ENCODE measurements around the gene PAIP2B. TPM values are rescaled to one million over a fixed set of nuclear protein-coding genes. Genes with fewer than 3 reads are reported as not detected.

The PAIP2B gene
- total RNA-seq, 1 experiment from 2014 or later, result 17.7 TPM

DNA sequence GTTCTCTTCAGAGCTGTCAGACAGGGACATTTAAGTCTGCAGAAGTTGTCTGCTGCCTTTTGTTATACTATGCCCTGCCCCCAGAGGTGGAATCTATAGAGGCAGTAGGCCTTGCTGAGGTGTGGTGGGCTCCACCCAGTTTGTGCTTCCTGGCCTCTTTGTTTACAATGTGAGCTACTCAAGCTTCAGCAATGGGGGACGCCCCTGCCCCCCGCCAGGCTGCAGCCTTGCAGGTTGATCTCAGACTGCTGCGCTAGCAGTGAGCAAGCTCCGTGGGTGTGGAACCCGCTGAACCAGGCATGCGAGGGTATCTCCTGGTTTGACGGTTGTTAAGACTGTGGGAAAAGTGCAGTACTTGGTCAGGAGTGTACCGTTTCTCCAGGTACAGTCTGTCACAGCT, 24.0 kb upstream of the PAIP2B start:
- TF ChIP-seq, protein P1, sequence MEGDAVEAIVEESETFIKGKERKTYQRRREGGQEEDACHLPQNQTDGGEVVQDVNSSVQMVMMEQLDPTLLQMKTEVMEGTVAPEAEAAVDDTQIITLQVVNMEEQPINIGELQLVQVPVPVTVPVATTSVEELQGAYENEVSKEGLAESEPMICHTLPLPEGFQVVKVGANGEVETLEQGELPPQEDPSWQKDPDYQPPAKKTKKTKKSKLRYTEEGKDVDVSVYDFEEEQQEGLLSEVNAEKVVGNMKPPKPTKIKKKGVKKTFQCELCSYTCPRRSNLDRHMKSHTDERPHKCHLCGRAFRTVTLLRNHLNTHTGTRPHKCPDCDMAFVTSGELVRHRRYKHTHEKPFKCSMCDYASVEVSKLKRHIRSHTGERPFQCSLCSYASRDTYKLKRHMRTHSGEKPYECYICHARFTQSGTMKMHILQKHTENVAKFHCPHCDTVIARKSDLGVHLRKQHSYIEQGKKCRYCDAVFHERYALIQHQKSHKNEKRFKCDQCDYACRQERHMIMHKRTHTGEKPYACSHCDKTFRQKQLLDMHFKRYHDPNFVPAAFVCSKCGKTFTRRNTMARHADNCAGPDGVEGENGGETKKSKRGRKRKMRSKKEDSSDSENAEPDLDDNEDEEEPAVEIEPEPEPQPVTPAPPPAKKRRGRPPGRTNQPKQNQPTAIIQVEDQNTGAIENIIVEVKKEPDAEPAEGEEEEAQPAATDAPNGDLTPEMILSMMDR (conservative IDR thresholded peaks at IDR 0.05), result 0 out of 3 replicates have a peak, but pooled peaks have one; percentile 16
- Mint-ChIP-seq H3K27me3 (ENCODE audit: low read depth) (peaks cover 12% of the 10 kb centered on the region), H3K36me3 (ENCODE audit: insufficient read depth in 1 of 3, low read depth in 3 of 3) (peaks cover 0 to 7% (median 4%) of the 10 kb centered on the region in 3 experiments; a peak in 6 of 7 replicates), H3K4me1 (peaks cover 0 to 3% of the 10 kb centered on the region in 2 experiments; a peak in 1 of 4 replicates), H3K27ac (no peak overlapping the region), H3K9me3 (peaks cover 19 to 30% of the 10 kb centered on the region in 2 experiments), H3K4me3 (no peak overlapping the region)
- H3K56ac ChIP-seq (ENCODE audit: insufficient read length, low read depth, low read length), result no peak overlapping the region
- no peak overlapping the region for H4K5ac ChIP-seq (ENCODE audit: insufficient read length, low read depth, low read length)
- no peaks in the 10 kb centered on the region for H4K20me1 ChIP-seq (ENCODE audit: control insufficient read depth, insufficient read depth, insufficient read length)
- H3T11ph ChIP-seq (ENCODE audit: low read length), result no peak overlapping the region
- no peaks in the 10 kb centered on the region for H3K79me2 ChIP-seq (ENCODE audit: insufficient read depth, low read length)
- no peak overlapping the region for H2BK20ac ChIP-seq (ENCODE audit: low read depth, low read length, poor library complexity, severe bottlenecking)
- WGBS (ENCODE audit: extremely low coverage, insufficient read length, low lambda C conversion rate), result no CpG with 5 or more reads among the region's 8 CpGs
- H2BK15ac ChIP-seq (ENCODE audit: low read depth, low read length), result no peak overlapping the region
- no peak overlapping the region for H3K9ac ChIP-seq (ENCODE audit: extremely low read depth, insufficient read length, low read length)
- H3K4me1 ChIP-seq (ENCODE audit: insufficient read depth, low read length), result no peaks in the 10 kb centered on the region; the same call in 1 of the 2 replicates
- H2AFZ ChIP-seq (ENCODE audit: low read length), result no peak overlapping the region
- H2BK120ac ChIP-seq (ENCODE audit: low read depth, low read length, poor library complexity, severe bottlenecking), result no peak overlapping the region
- H3K18ac ChIP-seq (ENCODE audit: insufficient read length, low read depth, low read length), result no peak overlapping the region
- H3K4me2 ChIP-seq (ENCODE audit: insufficient read depth, insufficient read length, low read length), result no peak overlapping the region
- H3K9me3 ChIP-seq (ENCODE audit: control insufficient read depth, low read depth, low read length), result no peaks in the 10 kb centered on the region
- no peak overlapping the region for H4K91ac ChIP-seq (ENCODE audit: insufficient read length, low read depth, low read length)
- H3K23ac ChIP-seq (ENCODE audit: insufficient read length, low read depth, low read length), result no peak overlapping the region
- no peak overlapping the region for H3K27ac ChIP-seq (ENCODE audit: insufficient read length, low read depth, low read length)
- H3K79me1 ChIP-seq (ENCODE audit: insufficient read depth, low read depth, low read length, poor library complexity, severe bottlenecking), result no peaks in the 10 kb centered on the region
- no peak overlapping the region for H2AK5ac ChIP-seq (ENCODE audit: insufficient read length, low read length)
- H3K14ac ChIP-seq (ENCODE audit: insufficient read depth, low read length), result no peak overlapping the region
- H2BK12ac ChIP-seq (ENCODE audit: insufficient read length, low read depth, low read length), result no peak overlapping the region
- H3K23me2 ChIP-seq (ENCODE audit: insufficient read length, low read depth, low read length, poor library complexity, severe bottlenecking), result no peaks in the 10 kb centered on the region
- no peaks in the 10 kb centered on the region for H3K27me3 ChIP-seq (ENCODE audit: insufficient read depth, low read length)
- no peak overlapping the region for H2BK5ac ChIP-seq (ENCODE audit: insufficient read length, low read length)
- no peak overlapping the region for H3K4ac ChIP-seq (ENCODE audit: low read depth, low read length)
- no peak overlapping the region for H4K8ac ChIP-seq (replicated peaks; ENCODE audit: insufficient read length, low read depth, low read length)
- DNase-seq, result peak; percentile 55
